AG04449 (cell line): ENCODE data around the gene ZFAND3.

Experiments used
- CTCF ChIA-PET: fragments of 350-600 bp; formaldehyde crosslinking; extraction: SDS; loops from one replicate; lab custom pipeline; 2021; ENCODE audit warnings: antibody characterized with exemption; lab: Yijun Ruan, JAX
- POLR2A ChIA-PET: fragments of 400-600, 350-600 bp; formaldehyde crosslinking; extraction: SDS; loops from one replicate; lab custom pipeline; 2020; ENCODE audit warnings: antibody characterized with exemption, inconsistent platforms; lab: Yijun Ruan, JAX
- DNase-seq: peaks from one replicate; pipeline ENCODE4 v3.0.0-alpha.2; 2010; ENCODE audit warnings: low read depth, low spot score
- H3K4me3 ChIP-seq: 2 replicates; pipeline ENCODE4 v1.5.1; 2011; ENCODE audit warnings: low read depth, mild to moderate bottlenecking, control low read depth, low read length
- CTCF ChIP-seq: IDR thresholded peaks from one replicate; pipeline ENCODE4 v1.5.1; 2011; ENCODE audit warnings: mild to moderate bottlenecking, moderate library complexity, low read length, control low read depth, inconsistent platforms; ENCODE audit not compliant: insufficient read depth; ENCODE audit errors: missing control alignments

The ZFAND3 gene

DNA sequence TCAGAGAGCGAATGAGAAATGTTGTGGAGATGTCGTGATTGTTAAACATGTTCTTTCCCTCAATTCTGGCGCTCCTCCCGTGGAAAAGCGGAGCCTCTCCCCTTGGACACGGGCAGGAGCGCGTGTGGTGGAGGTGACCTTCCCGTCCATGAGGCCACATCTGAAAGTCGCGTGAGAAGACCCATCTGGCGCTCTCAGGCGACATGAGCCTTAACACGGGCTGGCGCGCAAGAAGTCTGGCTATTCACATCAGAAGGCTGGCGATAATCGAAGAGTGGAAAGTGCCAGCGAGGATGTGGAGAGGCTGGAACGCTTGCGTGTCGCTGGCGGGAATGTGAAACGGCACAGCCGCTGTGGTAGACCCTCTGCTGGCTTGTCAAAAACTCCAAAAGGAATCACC is 341.3 kb downstream of the ZFAND3 start:
- POLR2A ChIA-PET = no interaction called here
- no peak for DNase-seq
- no peak for TF ChIP-seq CTCF
- H3K4me3 ChIP-seq = no peak overlapping the region
- CTCF ChIA-PET = no interaction called here

- no peak for DNase-seq
- CTCF ChIA-PET = no interaction called here
- POLR2A ChIA-PET = no interaction called here
- no peak overlapping the region for H3K4me3 ChIP-seq
- no peak for TF ChIP-seq CTCF
These were observed 341.8 kb downstream of the ZFAND3 start for GRCh38 chr6:38161331-38161730.

DNA sequence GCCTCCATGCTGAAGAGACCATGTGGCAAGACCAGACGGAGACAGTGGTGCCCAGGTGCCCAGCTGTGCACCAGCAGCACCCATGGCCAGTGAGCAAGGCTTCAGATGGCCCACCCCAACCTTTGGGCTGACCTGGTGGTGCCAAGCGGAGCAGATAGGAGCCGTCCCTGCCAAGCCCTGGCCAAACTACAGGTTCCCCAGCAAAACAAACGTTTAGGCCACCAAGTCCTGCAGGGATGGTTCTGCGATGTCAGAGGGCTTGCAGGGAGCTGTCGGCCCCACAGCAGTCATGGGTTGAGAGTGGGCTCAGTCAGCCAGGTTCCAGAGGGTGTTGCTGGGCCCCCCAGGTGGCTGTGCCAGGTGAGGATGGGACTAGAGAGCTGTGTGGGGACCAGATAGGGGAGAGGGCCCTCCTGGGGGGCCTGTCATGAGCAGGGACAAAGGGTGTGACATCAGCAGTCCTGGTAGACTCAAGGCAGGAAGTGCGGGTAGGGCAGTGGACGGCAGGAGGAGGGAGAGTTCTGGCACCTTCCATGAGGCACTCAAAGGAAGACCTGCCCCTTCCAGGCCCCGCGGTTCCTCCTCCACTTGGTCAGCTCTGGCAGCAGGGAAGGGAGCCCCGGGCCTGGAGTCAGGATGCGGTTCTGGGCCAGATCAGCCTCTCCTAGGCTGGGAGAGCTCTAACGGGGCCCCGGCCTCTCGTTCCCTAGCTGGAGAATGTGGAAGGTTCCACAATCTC is 342.4 kb downstream of the ZFAND3 start:
- no peak for TF ChIP-seq CTCF
- no peak overlapping the region for H3K4me3 ChIP-seq
- ChIA-PET CTCF (no interaction called here), POLR2A (no interaction called here)
- DNase-seq = no peak

DNA sequence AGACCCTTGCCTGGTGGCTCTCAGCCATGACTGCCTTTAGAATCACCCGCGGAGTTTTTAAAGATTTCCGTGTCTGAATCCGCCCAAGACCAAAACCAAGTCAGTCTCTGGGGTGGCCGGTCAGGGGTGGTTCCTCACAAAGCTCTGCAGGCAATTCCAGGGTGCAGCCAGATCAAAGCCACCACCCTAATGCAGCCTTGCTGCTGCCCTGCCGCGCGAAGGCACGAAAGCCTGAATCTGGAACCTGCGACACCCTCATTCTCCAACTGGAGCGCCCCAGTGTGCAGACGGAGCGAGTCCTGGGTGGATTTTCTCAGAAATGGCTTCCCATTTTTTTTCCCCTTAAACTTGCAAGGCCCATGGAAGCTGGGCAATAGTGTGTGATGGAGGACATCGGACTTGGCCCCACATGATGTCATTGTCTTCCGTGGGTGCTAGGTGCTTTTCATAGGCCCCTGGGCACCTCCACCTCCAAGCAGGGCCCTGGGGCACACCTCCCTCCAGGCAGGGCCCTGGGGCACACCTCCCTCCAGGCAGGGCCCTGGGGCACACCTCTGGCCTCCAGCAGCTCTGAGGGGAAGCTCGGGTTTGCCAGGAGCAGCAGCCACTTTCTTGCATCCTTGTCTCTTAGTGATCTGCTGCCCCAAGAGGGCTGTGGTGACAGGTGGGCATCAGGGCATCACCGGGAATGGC is 343.1 kb downstream of the ZFAND3 start:
- TF ChIP-seq CTCF = no peak
- no peak overlapping the region for H3K4me3 ChIP-seq
- CTCF ChIA-PET = no interaction called here
- POLR2A ChIA-PET = no interaction called here
- no peak for DNase-seq

- ChIA-PET CTCF (interaction anchor here (1.3 kb wide), 1 partner anchor 15 kb away, joined by 4 read pairs; no protein-coding TSS in a partner anchor), POLR2A (no interaction called here)
- no peak for DNase-seq
- no peak for TF ChIP-seq CTCF
- no peak overlapping the region for H3K4me3 ChIP-seq
These were observed 343.9 kb downstream of the ZFAND3 start for GRCh38 chr6:38163186-38164130.
